Measurements from ENCODE around the gene TEDC1.

The TEDC1 gene

GRCh38 chr14:105467249-105467941 is 23.7 kb upstream of the TEDC1 start:
- H4K20me1 ChIP-seq (ENCODE audit: control insufficient read depth, insufficient read depth, low read depth, low read length), result no peaks in the 10 kb centered on the region
- peaks cover 6% of the 10 kb centered on the region; the same call in 1 of the 2 replicates for H3F3A ChIP-seq (ENCODE audit: control insufficient read depth, insufficient read depth)
- H3K4me1 ChIP-seq (ENCODE audit: control insufficient read depth, low read length), result peaks cover 8% of the 10 kb centered on the region
- no peak overlapping the region for H3K27ac ChIP-seq (ENCODE audit: low read depth, low read length)
- no peak overlapping the region for H3K4me3 ChIP-seq (ENCODE audit: low read length)
- no peaks in the 10 kb centered on the region for H3K9me2 ChIP-seq (replicated peaks; ENCODE audit: control insufficient read depth, low read length)
- peaks cover 38% of the 10 kb centered on the region; the same call in 1 of the 2 replicates for H3K36me3 ChIP-seq (ENCODE audit: control insufficient read depth, low read length)
- H3K79me2 ChIP-seq (ENCODE audit: control insufficient read depth, low read length), result no peaks in the 10 kb centered on the region
- H3K9me3 ChIP-seq (ENCODE audit: control insufficient read depth, insufficient read depth, low read length), result no peaks in the 10 kb centered on the region
- no peak for TF ChIP-seq CTCF (IDR thresholded peaks at IDR 0.05; ENCODE audit: low read depth, low read length, poor library complexity, severe bottlenecking)
- no peak for TF ChIP-seq EZH2phosphoT487 (IDR thresholded peaks at IDR 0.05; ENCODE audit: borderline replicate concordance, low read length)
- H3K4me2 ChIP-seq (ENCODE audit: low read length), result no peak overlapping the region
- H3K27me3 ChIP-seq (ENCODE audit: control insufficient read depth, low read length), result no peaks in the 10 kb centered on the region

GRCh38 chr14:105467942-105468471 is 23.0 kb upstream of the TEDC1 start:
- Histone ChIP-seq H3K4me2 (ENCODE audit: low read length) (no peak overlapping the region), H3K4me3 (ENCODE audit: low read length) (no peak overlapping the region), H4K20me1 (ENCODE audit: control insufficient read depth, insufficient read depth, low read depth, low read length) (no peaks in the 10 kb centered on the region), H3K27ac (ENCODE audit: low read depth, low read length) (no peak overlapping the region), H3K36me3 (ENCODE audit: control insufficient read depth, low read length) (peaks cover 36% of the 10 kb centered on the region; the same call in 1 of the 2 replicates), H3K9me2 (replicated peaks; ENCODE audit: control insufficient read depth, low read length) (no peaks in the 10 kb centered on the region), H3K27me3 (ENCODE audit: control insufficient read depth, low read length) (no peaks in the 10 kb centered on the region), H3K79me2 (ENCODE audit: control insufficient read depth, low read length) (no peaks in the 10 kb centered on the region), H3F3A (ENCODE audit: control insufficient read depth, insufficient read depth) (peaks cover 6% of the 10 kb centered on the region; the same call in 1 of the 2 replicates), H3K4me1 (ENCODE audit: control insufficient read depth, low read length) (peaks cover 8% of the 10 kb centered on the region), H3K9me3 (ENCODE audit: control insufficient read depth, insufficient read depth, low read length) (no peaks in the 10 kb centered on the region)
- TF ChIP-seq CTCF (IDR thresholded peaks at IDR 0.05; ENCODE audit: low read depth, low read length, poor library complexity, severe bottlenecking) (no peak), EZH2phosphoT487 (IDR thresholded peaks at IDR 0.05; ENCODE audit: borderline replicate concordance, low read length) (no peak)

GRCh38 chr14:105468621-105469241 is 22.3 kb upstream of the TEDC1 start:
- no peak overlapping the region for H3K4me3 ChIP-seq (ENCODE audit: low read length)
- H3K27ac ChIP-seq (ENCODE audit: low read depth, low read length), result no peak overlapping the region
- H3K4me2 ChIP-seq (ENCODE audit: low read length), result no peak overlapping the region
- no peaks in the 10 kb centered on the region for H3K79me2 ChIP-seq (ENCODE audit: control insufficient read depth, low read length)
- peaks cover 12% of the 10 kb centered on the region for H3K4me1 ChIP-seq (ENCODE audit: control insufficient read depth, low read length)
- H3K9me3 ChIP-seq (ENCODE audit: control insufficient read depth, insufficient read depth, low read length), result no peaks in the 10 kb centered on the region
- H4K20me1 ChIP-seq (ENCODE audit: control insufficient read depth, insufficient read depth, low read depth, low read length), result no peaks in the 10 kb centered on the region
- no peak for TF ChIP-seq CTCF (IDR thresholded peaks at IDR 0.05; ENCODE audit: low read depth, low read length, poor library complexity, severe bottlenecking)
- no peak for TF ChIP-seq EZH2phosphoT487 (IDR thresholded peaks at IDR 0.05; ENCODE audit: borderline replicate concordance, low read length)
- H3F3A ChIP-seq (ENCODE audit: control insufficient read depth, insufficient read depth), result peaks cover 6% of the 10 kb centered on the region; the same call in 1 of the 2 replicates
- H3K27me3 ChIP-seq (ENCODE audit: control insufficient read depth, low read length), result 0 out of 2 replicates have a peak, but pooled peaks cover under 1% of the 10 kb centered on the region
- H3K9me2 ChIP-seq (replicated peaks; ENCODE audit: control insufficient read depth, low read length), result no peaks in the 10 kb centered on the region
- peaks cover 31% of the 10 kb centered on the region; the same call in 1 of the 2 replicates for H3K36me3 ChIP-seq (ENCODE audit: control insufficient read depth, low read length)
